Measurements from ENCODE around the gene ZNF136.

ZNF136 gene

DNA sequence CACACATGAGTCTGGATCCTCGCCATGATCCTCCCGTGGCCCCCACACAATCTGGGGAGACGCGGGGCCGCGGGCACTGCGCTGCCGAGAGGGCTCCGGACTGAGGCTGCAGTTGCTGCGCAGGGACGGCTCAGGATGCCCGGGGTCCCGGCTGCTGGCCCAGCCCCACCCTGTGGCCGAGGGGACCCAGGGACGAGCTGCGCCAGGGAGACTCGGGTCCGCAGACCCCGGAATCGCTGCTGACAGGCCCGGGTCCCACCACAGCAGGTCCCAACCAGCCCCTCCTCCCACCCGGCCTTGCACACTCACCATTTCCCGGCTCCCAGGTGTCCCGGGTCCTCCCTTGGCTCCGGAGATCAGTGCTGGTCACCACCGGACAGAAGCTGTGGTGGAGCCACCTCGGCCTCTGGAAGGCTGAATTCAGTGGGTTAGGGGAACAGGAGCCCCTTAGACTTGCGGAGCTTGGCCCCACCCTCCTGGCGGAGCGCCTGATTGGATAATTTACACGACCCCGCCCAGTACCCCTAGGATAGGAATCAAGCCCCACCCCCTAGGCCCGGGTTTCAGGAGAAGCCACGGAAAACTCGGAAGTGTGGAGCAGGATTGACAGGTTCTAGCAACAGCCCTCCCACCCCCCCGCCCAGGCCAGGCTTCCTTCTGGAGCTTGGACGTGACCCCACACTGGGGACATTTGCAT lies 74.4 kb downstream of the ZNF136 start:
- TF ChIP-seq CTCF (IDR thresholded peaks at IDR 0.05; ENCODE audit: borderline replicate concordance, insufficient read depth, low read depth, low read length): no peak
- no peak overlapping the region for H3K4me3 ChIP-seq (ENCODE audit: low read depth, low read length)

Measured in GM12875 (cell line).